LNCaP clone FGC (cell line): ENCODE data around the gene LSM5.
"Not testable (repeated sequence)": the region's sequence is repeated elsewhere in the genome, so short reads cannot be mapped to it uniquely, and the experiment has no call there.

Source experiments
- DNase-seq: peaks from one replicate; pipeline ENCODE4 v3.0.0-alpha.2; 2011; ENCODE audit warnings: low read depth
- H3K4me3 ChIP-seq: 2 replicates; pipeline ENCODE4 v1.5.1; 2011; ENCODE audit warnings: mild to moderate bottlenecking, low read depth, low read length, control low read depth
- CTCF ChIP-seq: IDR thresholded peaks from 2 replicates; pipeline ENCODE4 v1.5.1; 2012; ENCODE audit warnings: mild to moderate bottlenecking; ENCODE audit not compliant: control insufficient read depth, insufficient read depth; ENCODE audit errors: extremely low read depth

LSM5 gene

GRCh38 chr7:32479574-32480200 is 10.5 kb downstream of the LSM5 start:
- H3K4me3 ChIP-seq: no peak overlapping the region
- DNase-seq: no peak
- TF ChIP-seq CTCF: peak; percentile 91

DNA sequence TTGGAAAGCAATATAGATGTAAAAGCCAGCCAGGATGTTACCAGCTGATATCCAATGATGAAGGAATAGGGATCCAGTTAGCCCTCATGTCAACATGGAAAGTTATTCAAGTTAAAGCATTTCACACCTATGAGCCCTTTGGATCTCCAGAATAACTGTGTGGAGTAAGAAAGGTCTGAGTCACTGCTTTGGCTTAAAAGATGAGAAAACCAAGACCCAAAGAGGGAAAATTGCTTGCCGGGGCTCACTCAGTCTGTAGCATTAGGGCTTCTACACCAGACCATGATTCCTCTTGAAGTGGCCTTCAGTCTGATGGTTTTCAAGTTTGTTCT is 12.6 kb downstream of the LSM5 start:
- H3K4me3 ChIP-seq: no peak overlapping the region
- no peak for DNase-seq
- no peak for TF ChIP-seq CTCF

DNA sequence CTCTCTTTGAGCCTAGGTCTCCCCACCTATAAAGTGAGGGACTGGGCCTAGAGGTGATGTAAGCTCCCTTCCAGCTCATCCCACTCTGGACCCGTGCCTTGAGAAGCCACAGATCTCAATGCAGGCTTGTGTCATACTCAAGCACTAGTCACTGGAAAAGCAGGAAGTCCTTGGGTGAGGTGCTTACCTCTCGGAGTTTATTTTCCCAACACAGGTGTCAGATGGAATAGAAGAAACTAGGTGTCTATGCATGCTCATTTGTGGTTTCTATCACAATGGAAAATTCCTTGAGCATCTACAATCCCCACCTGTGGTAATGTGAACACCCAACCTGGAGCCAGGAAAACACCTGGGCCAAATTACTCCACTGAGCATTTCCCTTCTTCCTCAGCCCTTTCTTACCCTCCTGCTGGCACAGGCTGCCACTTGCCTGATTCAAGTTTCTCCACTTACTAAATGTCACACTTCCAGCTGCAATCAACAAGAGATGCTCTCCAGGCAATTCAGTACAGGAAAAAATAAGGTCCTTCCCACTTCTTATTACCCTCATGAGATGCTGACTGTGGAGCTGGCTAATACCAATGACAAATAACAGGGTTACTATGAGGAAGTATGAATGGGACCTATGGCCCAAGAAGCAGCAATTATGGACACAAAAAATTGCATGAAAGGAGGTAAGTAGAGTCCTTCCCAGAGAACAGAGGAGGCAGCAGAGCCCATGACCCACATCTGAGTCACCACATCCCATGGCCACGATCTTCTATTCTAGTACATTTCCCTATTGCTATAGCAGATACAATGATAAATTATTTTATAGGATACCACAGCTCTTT is 13.1 kb downstream of the LSM5 start:
- no peak for DNase-seq
- H3K4me3 ChIP-seq: no peak overlapping the region
- no peak for TF ChIP-seq CTCF

GRCh38 chr7:32474008-32474407 is 16.2 kb downstream of the LSM5 start:
- no peak for TF ChIP-seq CTCF
- H3K4me3 ChIP-seq: no peak overlapping the region
- DNase-seq: no peak

DNA sequence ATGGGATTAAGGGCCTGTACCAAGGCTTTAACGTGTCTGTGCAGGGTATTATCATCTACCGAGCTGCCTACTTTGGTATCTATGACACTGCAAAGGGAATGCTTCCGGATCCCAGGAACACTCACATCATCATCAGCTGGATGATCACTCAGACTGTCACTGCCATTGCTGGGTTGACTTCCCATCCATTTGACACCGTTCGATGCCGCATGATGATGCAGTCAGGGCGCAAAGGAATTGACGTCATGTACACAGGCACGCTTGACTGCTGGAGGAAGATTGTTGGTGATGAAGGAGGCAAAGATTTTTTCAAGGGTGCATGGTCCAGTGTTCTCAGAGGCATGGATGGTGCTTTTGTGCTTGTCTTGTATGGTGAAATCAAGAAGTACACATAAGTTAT is 18.2 kb downstream of the LSM5 start:
- no peak for TF ChIP-seq CTCF
- no peak for DNase-seq
- H3K4me3 ChIP-seq: no peak overlapping the region

DNA sequence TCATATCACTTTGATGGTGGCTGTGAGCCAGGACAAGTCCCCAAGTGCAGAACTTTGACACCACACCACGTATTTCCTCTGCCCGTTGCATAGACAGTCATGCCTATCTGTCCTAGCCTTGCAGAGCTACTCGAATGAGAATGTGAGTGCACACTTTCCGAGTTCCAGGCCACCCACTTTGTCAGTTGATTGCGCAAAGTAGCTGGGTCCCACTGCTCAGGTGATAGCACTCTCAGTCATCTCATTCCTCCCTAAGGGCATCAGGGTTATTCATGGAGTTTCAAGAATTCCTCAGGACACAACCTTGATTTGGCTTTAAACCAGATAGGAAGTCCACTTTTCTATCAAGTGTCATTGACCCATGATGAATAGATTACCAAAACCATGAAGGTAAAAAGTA is 19.3 kb downstream of the LSM5 start:
- no peak for TF ChIP-seq CTCF
- DNase-seq: no peak
- no peak overlapping the region for H3K4me3 ChIP-seq

DNA sequence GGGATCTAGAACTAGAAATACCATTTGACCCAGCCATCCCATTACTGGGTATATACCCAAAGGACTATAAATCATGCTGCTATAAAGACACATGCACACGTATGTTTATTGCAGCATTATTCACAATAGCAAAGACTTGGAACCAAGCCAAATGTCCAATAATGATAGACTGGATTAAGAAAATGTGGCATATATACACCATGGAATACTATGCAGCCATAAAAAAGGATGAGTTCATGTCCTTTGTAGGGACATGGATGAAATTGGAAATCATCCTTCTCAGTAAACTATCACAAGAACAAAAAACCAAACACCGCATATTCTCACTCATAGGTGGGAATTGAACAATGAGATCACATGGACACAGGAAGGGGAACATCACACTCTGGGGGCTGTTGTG is 20.2 kb downstream of the LSM5 start:
- H3K4me3 ChIP-seq, DNase-seq: not testable (repeated sequence)

DNA sequence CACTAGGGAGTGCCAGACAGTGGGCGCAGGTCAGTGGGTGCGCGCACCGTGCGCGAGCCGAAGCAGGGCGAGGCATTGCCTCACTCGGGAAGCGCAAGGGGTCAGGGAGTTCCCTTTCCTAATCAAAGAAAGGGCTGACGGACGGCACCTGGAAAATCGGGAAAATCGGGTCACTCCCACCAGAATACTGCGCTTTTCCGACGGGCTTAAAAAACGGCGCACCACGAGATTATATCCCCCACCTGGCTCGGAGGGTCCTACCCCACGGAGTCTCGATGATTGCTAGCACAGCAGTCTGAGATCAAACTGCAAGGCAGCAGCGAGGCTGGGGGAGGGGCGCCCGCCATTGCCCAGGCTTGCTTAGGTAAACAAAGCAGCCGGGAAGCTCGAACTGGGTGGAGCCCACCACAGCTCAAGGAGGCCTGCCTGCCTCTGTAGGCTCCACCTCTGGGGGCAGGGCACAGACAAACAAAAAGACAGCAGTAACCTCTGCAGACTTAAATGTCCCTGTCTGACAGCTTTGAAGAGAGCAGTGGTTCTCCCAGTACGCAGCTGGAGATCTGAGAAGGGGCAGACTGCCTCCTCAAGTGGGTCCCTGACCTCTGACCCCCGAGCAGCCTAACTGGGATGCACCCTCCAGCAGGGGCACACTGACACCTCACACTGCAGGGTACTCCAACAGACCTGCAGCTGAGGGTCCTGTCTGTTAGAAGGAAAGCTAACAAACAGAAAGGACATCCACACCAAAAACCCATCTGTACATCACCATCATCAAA is 25.4 kb downstream of the LSM5 start:
- DNase-seq, H3K4me3 ChIP-seq: not testable (repeated sequence)
